Measurements from ENCODE around the gene SETDB2. TPM values are rescaled to one million over a fixed set of nuclear protein-coding genes. Genes with fewer than 3 reads are reported as not detected.

SETDB2 gene
- total and polyA plus RNA-seq, 2 of the 13 experiments (the other 11 are each of a cell fraction or from before 2014, with no cell fraction given), result 8.1 to 8.7 TPM

DNA sequence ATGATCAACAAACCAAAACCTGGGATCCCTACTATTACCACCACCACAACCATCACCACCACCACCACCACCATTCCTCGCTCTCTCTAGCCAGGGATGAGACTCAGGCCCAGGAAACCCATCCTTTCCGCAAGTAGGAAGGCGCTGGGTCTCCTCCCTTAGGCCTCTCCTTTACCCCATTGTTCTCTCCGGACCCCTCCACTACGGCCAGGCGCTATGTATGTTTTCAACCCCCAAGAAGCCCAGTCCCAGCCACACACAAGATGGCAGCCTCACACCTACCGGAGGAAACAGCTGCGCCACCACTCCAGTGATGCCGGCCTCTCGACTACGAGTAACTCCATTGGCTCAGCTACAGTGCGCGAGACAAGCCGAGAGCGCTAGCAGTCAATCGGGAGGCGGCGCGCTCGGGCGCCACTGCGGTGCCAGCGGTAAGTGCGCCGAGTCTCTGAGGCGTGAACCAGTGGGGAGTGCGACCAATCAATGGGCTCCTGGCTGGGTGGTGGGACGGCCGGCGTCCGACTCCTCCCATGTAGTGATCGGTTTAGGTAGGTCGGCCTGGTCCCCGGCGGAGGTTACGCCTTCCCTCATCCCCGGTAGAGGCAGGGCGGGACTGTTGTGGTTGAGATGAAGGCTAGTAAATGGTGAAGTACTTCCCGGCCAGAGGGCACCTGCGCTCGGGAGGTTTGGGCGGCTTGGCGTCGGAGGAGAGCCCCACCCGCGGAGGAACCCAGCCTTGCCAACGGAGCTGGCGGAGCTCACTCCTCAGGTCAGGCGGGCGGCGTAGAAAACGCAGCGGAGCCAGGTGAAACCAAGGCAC is at the start of gene SETDB2, which contains the start of gene CAB39L (continued):
- TF ChIP-seq, protein P1, sequence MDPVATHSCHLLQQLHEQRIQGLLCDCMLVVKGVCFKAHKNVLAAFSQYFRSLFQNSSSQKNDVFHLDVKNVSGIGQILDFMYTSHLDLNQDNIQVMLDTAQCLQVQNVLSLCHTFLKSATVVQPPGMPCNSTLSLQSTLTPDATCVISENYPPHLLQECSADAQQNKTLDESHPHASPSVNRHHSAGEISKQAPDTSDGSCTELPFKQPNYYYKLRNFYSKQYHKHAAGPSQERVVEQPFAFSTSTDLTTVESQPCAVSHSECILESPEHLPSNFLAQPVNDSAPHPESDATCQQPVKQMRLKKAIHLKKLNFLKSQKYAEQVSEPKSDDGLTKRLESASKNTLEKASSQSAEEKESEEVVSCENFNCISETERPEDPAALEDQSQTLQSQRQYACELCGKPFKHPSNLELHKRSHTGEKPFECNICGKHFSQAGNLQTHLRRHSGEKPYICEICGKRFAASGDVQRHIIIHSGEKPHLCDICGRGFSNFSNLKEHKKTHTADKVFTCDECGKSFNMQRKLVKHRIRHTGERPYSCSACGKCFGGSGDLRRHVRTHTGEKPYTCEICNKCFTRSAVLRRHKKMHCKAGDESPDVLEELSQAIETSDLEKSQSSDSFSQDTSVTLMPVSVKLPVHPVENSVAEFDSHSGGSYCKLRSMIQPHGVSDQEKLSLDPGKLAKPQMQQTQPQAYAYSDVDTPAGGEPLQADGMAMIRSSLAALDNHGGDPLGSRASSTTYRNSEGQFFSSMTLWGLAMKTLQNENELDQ (CRISPR knock-in tag; IDR thresholded peaks at IDR 0.05; ENCODE audit: borderline replicate concordance), result no peak
- TF ChIP-seq, protein P2, sequence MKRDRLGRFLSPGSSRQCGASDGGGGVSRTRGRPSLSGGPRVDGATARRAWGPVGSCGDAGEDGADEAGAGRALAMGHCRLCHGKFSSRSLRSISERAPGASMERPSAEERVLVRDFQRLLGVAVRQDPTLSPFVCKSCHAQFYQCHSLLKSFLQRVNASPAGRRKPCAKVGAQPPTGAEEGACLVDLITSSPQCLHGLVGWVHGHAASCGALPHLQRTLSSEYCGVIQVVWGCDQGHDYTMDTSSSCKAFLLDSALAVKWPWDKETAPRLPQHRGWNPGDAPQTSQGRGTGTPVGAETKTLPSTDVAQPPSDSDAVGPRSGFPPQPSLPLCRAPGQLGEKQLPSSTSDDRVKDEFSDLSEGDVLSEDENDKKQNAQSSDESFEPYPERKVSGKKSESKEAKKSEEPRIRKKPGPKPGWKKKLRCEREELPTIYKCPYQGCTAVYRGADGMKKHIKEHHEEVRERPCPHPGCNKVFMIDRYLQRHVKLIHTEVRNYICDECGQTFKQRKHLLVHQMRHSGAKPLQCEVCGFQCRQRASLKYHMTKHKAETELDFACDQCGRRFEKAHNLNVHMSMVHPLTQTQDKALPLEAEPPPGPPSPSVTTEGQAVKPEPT (CRISPR knock-in tag; IDR thresholded peaks at IDR 0.05; ENCODE audit: low read depth), result no peak
- TF ChIP-seq, protein P3, sequence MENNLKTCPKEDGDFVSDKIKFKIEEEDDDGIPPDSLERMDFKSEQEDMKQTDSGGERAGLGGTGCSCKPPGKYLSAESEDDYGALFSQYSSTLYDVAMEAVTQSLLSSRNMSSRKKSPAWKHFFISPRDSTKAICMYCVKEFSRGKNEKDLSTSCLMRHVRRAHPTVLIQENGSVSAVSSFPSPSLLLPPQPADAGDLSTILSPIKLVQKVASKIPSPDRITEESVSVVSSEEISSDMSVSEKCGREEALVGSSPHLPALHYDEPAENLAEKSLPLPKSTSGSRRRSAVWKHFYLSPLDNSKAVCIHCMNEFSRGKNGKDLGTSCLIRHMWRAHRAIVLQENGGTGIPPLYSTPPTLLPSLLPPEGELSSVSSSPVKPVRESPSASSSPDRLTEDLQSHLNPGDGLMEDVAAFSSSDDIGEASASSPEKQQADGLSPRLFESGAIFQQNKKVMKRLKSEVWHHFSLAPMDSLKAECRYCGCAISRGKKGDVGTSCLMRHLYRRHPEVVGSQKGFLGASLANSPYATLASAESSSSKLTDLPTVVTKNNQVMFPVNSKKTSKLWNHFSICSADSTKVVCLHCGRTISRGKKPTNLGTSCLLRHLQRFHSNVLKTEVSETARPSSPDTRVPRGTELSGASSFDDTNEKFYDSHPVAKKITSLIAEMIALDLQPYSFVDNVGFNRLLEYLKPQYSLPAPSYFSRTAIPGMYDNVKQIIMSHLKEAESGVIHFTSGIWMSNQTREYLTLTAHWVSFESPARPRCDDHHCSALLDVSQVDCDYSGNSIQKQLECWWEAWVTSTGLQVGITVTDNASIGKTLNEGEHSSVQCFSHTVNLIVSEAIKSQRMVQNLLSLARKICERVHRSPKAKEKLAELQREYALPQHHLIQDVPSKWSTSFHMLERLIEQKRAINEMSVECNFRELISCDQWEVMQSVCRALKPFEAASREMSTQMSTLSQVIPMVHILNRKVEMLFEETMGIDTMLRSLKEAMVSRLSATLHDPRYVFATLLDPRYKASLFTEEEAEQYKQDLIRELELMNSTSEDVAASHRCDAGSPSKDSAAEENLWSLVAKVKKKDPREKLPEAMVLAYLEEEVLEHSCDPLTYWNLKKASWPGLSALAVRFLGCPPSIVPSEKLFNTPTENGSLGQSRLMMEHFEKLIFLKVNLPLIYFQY (CRISPR knock-in tag; IDR thresholded peaks at IDR 0.05; ENCODE audit: borderline replicate concordance), result no peak
- peak; percentile 63; the same call in 1 of the 2 replicates for TF ChIP-seq ZNF230 (CRISPR knock-in tag; IDR thresholded peaks at IDR 0.05)
- TF ChIP-seq, protein P4, sequence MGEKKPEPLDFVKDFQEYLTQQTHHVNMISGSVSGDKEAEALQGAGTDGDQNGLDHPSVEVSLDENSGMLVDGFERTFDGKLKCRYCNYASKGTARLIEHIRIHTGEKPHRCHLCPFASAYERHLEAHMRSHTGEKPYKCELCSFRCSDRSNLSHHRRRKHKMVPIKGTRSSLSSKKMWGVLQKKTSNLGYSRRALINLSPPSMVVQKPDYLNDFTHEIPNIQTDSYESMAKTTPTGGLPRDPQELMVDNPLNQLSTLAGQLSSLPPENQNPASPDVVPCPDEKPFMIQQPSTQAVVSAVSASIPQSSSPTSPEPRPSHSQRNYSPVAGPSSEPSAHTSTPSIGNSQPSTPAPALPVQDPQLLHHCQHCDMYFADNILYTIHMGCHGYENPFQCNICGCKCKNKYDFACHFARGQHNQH (CRISPR knock-in tag; IDR thresholded peaks at IDR 0.05), result peak; percentile 56; the same call in 1 of the 2 replicates
- TF ChIP-seq, protein P5, sequence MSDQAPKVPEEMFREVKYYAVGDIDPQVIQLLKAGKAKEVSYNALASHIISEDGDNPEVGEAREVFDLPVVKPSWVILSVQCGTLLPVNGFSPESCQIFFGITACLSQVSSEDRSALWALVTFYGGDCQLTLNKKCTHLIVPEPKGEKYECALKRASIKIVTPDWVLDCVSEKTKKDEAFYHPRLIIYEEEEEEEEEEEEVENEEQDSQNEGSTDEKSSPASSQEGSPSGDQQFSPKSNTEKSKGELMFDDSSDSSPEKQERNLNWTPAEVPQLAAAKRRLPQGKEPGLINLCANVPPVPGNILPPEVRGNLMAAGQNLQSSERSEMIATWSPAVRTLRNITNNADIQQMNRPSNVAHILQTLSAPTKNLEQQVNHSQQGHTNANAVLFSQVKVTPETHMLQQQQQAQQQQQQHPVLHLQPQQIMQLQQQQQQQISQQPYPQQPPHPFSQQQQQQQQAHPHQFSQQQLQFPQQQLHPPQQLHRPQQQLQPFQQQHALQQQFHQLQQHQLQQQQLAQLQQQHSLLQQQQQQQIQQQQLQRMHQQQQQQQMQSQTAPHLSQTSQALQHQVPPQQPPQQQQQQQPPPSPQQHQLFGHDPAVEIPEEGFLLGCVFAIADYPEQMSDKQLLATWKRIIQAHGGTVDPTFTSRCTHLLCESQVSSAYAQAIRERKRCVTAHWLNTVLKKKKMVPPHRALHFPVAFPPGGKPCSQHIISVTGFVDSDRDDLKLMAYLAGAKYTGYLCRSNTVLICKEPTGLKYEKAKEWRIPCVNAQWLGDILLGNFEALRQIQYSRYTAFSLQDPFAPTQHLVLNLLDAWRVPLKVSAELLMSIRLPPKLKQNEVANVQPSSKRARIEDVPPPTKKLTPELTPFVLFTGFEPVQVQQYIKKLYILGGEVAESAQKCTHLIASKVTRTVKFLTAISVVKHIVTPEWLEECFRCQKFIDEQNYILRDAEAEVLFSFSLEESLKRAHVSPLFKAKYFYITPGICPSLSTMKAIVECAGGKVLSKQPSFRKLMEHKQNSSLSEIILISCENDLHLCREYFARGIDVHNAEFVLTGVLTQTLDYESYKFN (CRISPR knock-in tag; conservative IDR thresholded peaks at IDR 0.05), result peak; percentile 57; the same call in 1 of the 2 replicates
- TF ChIP-seq ZSCAN22 (CRISPR knock-in tag; IDR thresholded peaks at IDR 0.05), result no peak
- TF ChIP-seq PHF5A (CRISPR knock-in tag; IDR thresholded peaks at IDR 0.05; ENCODE audit: low read depth, unreplicated experiment), result peak; percentile 61
- no peak for TF ChIP-seq ZNF7 (CRISPR knock-in tag; IDR thresholded peaks at IDR 0.05)
- TF ChIP-seq ZNF562 (CRISPR knock-in tag; IDR thresholded peaks at IDR 0.05; ENCODE audit: borderline replicate concordance), result no peak
- no peak; the same call in 1 of the 2 replicates for TF ChIP-seq NR2F2 (IDR thresholded peaks at IDR 0.05; ENCODE audit: borderline replicate concordance, low read depth)
